ENCODE data around the gene POLR2I. TPM values are rescaled to one million over a fixed set of nuclear protein-coding genes. Genes with fewer than 3 reads are reported as not detected.
"Not testable (repeated sequence)": the region's sequence is repeated elsewhere in the genome, so short reads cannot be mapped to it uniquely, and the experiment has no call there.

The POLR2I gene
- total RNA-seq, 1 donor from 2014 or later: 71.6 TPM

DNA sequence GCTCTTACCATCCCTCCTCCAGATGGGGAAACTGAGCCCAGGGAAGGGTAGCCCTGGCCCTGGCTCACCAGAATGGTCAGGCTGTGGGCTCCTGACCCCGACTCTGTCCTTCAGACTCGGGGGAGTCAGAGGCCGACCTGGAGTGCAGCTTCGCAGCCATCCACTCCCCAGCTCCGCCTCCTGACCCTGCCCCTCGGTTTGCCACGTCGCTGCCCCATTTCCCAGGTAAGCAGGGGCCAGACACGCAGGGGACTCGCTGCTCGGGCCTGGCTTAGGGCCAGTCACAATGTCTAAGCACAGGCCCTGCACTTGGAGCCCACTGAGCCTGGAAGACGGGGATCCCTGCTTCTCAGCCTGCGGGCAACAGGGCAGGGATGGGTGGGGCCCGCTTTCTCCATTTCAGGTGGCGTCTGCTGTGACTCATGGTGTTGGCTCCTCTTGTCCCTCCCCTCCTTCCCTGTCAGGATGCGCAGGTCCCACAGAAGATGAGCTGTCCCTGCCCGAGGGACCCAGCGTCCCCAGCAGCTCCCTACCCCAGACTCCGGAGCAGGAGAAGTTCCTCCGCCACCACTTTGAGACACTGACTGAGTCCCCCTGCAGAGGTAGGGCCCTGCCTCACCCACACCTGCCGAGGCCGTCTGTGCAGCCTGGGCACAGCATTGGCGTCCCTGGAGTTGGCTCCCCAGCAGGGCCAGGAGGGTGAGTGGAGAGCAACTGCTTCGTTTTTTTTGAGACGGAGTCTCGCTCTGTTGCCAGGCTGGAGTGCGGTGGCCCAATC is 12.9 kb downstream of the POLR2I start:
- DNase-seq (ENCODE audit: low read depth): no peak

GRCh38 chr19:36100476-36100875 is 14.2 kb downstream of the POLR2I start:
- DNase-seq (ENCODE audit: low read depth): peak; percentile 70

DNA sequence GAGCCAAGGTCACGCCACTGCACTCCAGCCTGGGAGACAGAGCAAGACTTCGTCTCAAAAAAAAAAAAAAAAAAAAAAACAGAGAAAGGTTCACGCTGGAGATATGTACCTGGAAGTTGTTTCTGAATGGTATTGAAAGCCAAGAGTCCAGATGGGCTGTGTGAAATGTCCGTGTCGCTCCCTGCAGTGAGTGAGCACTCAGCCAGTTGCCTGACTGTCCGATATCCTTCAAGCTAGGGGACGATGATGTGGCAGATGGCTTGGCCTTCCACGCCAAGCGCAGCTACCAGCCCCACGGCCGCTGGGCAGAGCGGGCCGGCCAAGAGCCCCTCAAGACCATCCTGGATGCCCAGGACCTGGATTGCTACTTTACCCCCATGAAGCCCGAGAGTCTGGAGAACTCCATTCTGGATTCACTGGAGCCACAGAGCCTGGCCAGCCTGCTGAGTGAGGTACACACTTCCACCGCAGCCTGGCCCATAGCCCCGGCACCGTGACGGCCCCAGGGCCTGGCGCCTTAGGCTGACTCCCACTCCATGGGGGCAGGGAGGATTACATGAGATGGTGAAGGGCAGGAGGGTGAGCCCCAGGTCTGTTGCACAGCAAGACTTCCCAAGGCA is 15.4 kb downstream of the POLR2I start:
- DNase-seq (ENCODE audit: low read depth): no peak

DNA sequence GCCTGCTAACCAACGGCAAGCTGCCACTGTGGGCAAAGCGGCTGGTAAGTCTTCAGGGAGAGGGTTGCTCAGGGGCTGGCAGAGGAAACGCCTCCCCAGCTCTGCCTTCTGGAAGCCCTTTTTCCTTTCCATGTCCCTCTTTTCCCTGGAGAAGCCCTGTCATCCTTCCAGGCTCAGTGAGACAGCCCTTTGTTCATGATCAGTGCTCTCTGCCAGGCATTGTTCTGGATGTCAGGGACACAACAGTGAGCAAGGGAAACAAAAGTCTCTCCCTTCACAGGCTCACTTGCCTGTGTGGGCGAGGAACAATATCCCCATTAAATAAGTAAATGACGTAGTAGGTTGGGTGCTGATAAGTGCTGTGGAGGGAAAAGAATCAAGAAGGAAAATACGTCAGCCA is 17.6 kb downstream of the POLR2I start:
- no peak for DNase-seq (ENCODE audit: low read depth)

GRCh38 chr19:36093687-36094086 is 21.0 kb downstream of the POLR2I start:
- no peak for DNase-seq (ENCODE audit: low read depth)

DNA sequence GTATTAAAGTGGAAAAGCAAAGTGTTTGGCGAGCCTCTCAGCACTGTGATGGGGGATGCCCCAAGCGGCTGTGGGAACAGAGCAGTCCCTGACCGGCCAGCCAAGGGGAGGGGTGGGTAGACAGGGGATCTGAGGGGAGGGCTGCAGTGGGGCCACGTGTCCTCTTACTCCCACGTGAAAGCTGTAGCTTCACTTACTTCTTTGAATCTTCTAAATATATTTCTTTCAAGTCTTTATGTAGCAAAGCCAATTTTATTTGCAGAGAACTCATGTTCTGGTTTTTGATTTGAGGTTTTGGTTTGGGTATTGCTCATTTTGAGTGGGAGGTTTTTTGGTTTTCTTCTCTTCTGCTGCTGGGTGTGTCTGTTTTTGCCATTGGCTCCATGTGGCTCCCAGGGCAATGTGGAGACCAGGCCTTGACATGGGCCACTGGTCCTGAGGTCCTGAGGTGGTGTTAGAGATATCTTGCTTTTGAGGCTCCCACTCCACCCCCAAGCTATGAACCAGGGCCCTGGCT is 21.5 kb downstream of the POLR2I start:
- no peak for DNase-seq (ENCODE audit: low read depth)

- DNase-seq (ENCODE audit: low read depth): no peak
Observed at GRCh38 chr19:36092566-36092965, 22.1 kb downstream of the POLR2I start.

DNA sequence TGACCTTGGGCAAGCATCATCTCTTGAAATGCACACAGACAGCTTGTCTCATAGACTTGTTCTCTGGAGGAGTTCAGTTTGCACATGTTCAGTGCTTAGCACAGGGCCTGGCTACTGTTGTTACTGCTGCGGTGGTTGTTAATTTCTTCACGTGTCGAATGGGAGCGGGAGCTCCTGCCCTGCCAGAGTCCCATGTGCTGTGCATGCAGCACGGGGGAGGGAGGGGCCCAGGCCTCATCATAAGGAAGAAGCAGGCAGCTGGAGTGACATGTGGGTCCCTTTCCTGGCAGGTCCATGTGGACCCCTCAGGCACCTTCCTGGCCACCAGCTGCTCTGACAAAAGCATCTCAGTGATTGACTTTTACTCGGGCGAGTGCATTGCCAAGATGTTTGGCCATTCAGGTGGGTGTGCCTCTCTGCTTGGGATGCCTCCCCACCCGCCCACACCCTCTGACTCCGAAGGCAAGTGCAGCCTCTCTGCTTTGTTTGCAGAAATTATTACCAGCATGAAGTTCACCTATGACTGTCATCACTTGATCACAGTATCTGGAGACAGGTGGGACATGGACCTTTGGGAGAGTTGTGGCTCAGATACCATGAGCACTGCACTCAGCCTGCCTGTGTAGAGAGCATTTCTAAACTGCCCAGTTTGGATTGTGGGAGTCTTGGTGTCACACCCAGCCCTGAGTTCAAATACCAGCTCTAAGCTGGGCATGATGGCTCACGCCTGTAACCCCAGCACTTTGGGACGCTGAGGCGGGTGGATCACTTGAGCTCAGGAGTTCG is 23.6 kb downstream of the POLR2I start:
- DNase-seq (ENCODE audit: low read depth): no peak

- DNase-seq (ENCODE audit: low read depth): no peak
Observed at GRCh38 chr19:36089847-36090246, 24.8 kb downstream of the POLR2I start.

- no peak for DNase-seq (ENCODE audit: low read depth)
Observed at GRCh38 chr19:36086326-36086725, 28.3 kb downstream of the POLR2I start.

GRCh38 chr19:36084231-36085009 is 30.3 kb downstream of the POLR2I start:
- DNase-seq (ENCODE audit: low read depth): no peak

DNA sequence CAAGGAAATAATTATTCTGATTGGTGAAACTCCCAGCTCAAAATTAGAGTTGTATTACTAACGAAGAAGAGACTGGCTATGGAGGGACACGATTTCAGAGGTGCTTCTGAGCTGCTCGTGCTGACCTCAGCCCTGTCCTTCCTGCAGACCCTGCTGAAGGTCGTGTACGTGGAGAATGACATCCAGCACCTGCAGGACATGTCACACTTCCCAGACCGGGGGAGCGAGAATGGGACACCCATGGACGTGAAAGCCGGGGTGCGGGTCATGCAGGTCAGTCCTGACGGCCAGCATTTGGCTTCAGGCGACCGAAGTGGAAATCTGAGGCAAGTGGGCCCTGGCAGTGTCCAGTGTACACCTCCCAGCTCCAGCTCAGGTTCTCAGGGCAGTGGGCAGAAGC is 31.8 kb downstream of the POLR2I start:
- DNase-seq (ENCODE audit: low read depth): no peak

DNA sequence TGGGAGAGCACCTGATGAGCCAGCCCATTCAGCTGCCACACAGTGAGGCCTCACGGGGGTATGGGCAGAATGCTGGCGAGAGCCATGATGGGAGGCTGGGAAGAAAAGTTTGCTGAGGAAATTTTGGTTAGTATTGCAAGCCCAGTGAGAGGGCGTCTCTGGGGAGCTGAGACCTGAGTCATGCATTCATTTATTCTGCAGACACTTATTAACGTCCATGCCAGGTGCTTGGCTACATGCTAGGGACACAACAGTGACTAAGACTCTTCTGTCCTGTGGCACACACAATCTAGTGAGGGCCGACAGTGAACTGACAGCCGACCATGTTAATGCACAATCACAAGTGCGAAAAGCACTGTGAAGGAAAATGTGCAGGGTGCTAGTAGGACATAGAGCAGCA is 32.8 kb downstream of the POLR2I start:
- peak; percentile 40 for DNase-seq (ENCODE audit: low read depth)

GRCh38 chr19:36081385-36081784 is 33.3 kb downstream of the POLR2I start:
- DNase-seq (ENCODE audit: low read depth): no peak

DNA sequence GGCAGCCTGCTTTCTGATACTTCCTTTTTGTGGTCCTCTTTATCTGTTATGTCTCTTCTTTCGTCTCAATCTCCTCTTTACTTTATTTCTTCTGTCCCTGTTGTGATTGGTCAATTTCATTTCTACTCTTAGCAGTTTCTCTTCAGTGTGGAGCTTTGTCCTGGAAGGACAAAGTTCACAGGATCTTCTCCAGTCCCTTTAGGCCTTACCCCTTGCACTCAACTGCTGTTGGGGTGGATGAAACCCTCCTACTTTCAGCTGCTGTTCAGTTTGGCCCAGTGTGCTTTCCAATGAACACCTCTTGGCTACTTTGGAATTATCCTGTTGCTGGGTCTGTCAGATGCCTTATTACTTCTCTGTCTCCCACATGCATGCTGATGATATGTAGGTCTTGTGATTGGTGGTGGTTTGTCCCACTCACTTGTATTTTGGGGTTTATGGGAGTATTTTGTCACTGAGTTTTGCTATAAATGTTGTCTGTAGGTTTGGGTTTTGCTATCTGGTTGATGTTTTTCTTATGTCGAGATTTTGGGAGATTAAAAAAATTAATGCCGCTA is 35.2 kb downstream of the POLR2I start:
- no peak for DNase-seq (ENCODE audit: low read depth)

DNA sequence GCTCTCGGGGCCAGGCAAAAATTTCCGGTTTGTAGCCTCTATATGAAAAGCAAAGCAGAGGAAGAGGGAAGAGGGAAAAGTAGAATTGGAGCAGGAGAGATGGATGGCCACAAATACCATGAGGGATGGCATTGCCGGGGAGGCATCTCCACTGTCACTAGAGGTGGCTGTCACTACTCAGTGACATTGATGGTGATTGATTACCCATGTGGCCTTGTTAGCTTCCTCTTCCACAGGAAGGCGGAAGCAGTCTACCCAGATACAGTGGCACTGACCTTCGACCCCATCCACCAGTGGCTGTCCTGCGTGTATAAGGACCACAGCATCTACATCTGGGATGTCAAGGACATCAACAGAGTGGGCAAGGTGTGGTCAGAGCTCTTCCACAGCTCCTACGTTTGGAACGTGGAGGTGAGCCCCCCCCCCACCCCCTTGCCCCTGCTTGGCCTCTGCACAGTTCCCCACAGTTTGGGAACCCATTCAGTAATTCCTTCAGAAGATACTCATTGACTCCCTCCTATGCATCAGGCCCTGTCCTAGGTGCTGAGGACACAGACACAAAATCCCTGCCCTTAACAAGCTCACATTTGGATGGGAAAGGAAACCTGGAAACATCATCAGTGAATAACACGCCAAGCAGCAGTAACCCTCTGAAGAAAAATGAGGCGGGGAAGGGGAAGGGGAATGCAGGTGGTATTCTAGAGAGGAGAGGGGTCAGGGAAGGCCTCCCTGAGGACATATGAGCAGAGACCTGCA is 41.4 kb downstream of the POLR2I start:
- DNase-seq (ENCODE audit: low read depth): no peak

DNA sequence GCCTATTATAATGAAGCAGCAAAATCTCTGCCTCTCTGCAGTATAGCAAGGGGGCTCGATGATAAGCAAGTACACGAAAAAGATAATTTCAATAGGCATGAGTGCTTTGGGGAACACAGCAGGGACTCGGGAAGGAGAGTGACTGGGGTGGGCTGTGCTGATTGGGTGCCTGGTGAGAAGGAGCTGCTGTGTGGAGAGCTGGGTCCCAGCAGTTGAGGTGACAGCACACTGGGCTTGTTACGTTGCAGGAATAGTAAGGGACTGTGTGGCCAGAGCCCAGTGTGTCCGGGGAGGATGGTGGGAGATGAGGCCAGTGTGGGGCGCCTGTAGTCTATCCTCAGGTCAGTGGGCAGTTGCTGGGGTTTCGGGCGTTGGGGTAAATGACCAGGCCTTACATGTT is 42.6 kb downstream of the POLR2I start:
- no peak for DNase-seq (ENCODE audit: low read depth)

DNA sequence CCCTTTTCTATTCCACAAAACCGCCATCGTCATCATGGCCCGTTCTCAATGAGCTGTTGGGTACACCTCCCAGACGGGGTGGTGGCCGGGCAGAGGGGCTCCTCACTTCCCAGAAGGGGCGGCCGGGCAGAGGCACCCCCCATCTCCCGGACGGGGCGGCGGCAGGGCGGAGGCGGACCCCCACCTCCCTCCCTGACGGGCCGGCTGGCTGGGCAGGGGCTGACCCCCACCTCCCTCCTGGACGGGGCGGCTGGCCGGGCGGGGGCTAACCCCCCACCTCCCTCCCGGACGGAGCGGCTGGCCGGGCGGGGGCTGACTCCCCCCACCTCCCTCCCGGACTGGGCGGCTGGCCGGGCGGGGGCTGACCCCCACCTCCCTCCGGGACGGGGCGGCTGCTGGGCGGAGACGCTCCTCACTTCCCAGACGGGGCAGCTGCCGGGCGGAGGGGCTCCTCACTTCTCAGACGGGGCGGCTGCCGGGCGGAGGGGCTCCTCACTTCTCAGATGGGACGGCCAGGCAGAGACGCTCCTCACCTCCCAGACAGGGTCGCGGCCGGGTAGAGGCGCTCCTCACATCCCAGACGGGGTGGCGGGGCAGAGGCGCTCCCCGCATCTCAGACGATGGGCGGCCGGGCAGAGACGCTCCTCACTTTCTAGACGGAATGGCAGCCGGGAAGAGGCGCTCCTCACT is 45.7 kb downstream of the POLR2I start:
- DNase-seq (ENCODE audit: low read depth): not testable (repeated sequence)

DNA sequence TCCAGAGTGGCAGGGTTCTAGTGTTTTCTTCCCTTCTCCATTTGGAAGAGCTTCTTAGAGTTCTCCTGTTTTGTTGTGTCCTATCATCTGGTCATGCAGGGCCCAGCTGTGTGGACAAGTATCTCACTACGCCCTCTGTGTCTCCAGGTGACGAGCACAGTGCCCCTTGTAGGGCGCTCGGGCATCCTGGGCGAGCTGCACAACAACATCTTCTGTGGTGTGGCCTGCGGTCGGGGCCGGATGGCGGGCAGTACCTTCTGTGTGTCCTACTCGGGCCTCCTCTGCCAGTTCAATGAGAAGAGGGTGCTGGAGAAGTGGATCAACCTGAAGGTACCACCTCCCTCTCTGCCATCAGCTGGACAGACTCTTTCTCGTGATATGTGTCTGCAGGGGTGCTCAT is 47.0 kb downstream of the POLR2I start:
- no peak for DNase-seq (ENCODE audit: low read depth)

GRCh38 chr19:36064826-36065225 is 49.8 kb downstream of the POLR2I start:
- DNase-seq (ENCODE audit: low read depth): no peak

Measured in myocyte (in vitro differentiated cells).